Suppressor macrophage treated with lipopolysaccharide for 1 hour (primary cell): ENCODE measurements around the gene LRRC70.
A peak's percentile ranks its signal among the peaks of the same experiment; 100 is the strongest.

Experiments
- DNase-seq, 3 donors: peaks; one replicate each; pipeline ENCODE4 v3.0.0-alpha.2; 2020 to 2022

The LRRC70 gene

GRCh38 chr5:62575489-62575888 is 3.1 kb upstream of the LRRC70 start:
- no peak for DNase-seq

DNA sequence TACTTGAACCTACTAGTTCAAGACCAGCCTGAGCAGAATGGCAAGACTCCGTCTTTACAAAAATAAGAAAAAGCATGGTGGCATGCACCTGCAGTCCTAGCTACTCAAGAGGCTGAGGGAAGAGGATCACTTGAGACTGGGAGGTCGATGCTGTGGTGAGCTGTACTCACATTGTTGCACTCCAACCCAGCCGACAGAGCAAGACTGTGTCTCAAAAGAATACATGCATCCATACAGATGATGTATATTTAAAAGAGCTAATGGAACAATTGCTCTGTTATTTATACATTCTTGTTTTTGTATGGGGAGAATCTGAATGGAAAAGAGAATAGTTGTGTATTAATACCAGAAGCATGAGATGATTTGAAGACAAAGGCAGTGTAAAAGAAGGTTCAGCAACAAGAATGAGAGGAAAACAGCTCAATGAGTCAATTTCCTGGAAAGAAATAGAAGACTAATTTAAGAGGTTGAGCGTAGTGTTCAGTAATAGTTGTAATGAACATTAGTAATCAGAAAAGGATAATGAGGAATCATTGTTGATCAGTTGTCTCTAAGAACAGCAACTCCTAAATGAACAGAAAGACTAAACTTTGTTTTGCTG is 1.9 kb upstream of the LRRC70 start:
- DNase-seq, result no peak

GRCh38 chr5:62577488-62577887 is 1.1 kb upstream of the LRRC70 start:
- DNase-seq, result no peak

DNA sequence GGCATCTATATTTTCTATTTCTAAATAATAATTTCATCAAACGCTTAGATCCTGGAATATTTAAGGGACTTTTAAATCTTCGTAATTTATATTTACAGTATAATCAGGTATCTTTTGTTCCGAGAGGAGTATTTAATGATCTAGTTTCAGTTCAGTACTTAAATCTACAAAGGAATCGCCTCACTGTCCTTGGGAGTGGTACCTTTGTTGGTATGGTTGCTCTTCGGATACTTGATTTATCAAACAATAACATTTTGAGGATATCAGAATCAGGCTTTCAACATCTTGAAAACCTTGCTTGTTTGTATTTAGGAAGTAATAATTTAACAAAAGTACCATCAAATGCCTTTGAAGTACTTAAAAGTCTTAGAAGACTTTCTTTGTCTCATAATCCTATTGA is 1.1 kb downstream of the LRRC70 start:
- DNase-seq, result no peak

DNA sequence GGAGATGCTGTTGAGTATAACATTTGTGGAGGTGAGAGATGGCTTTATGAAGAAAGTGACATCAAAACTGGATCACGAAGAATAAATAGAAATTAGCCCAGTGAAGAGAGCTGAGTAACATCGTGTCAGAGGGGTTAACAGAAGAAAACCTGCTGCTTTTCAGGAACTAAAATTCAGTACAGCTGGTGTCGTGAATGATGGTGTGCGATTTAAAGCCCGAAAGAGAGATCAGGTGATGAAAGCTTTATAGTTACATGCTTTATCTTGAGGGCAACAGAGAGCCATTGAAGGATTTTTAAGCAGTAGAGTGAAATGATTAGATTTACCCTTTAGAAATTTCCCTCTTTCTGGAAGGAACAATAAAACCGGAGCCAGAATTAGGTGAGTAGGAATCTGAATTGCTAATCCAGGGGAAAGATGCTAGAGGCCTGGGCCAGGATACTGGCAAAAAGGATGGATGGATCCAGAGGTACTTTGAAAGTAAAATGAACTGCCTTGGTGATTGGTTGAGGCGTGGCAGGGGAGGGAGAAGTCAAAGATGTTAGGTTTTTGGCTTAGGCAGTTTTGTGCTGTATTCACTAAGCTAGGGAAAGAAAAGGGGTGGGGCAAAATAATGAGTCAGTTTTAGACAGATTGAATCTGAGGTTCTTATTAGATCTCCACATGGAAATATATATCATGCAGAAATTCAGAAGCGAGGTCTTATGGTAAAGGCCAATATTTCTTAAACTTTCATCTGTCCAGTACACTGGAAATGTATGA is 3.4 kb downstream of the LRRC70 start:
- no peak for DNase-seq

DNA sequence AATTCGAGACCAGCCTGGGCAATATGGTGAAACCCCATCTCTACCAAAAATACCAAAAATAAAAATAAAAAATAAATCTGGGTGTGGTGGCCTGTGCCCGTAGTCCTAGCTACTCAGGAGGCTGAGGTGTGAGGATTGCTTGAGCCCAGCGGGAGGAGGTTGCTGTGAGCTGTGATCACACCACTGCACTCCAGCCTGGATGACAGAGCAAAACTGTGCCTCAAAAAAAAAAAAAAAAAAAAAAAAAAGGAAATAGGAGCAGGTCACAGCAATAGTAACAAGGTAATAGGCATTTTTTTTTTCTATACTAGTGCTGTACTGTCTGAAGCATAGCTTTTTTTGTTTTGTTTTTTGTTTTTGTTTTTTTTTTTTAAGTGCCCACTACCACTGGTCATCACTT is 5.8 kb downstream of the LRRC70 start:
- no peak for DNase-seq

- DNase-seq, result no peak
Measured at GRCh38 chr5:62585306-62585705, 6.7 kb downstream of the LRRC70 start.

DNA sequence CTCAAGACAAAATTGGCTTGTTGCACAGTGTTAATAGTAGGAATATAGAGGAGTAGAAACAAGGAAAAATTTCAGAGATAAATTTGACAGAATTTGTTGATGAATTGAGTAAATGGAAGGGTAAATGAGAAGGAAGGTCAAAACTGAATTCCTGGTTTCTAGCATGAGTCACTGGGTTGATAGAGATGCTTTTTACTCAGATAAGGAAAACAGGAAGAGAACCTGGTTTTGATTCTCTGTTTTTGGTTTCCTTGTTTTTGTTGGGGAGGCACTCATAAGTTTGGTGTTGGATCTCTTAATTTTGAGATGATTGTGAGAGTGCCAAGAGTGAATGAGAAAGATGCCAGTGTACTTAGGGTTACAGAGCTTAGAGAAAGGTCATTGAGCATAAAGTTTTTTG is 7.1 kb downstream of the LRRC70 start:
- DNase-seq, result no peak

DNA sequence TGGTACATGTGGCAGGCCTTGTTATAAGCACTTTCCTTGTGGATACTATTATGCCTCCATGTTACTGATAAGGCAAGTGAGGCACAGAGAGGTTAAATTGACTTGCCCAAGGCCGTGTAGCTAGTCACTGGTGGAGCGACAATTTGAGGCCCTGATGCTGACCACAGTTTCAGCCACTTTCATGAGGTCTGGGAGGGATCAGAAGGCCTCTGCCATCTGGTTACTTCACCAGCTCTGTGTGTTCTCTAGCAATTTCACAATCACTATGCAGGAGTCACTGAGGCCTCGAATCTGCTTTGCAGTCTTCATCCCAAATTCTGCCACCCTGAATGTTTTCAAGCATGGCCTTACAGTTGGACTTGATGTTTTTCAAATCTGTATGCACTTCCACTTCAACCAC is 9.1 kb downstream of the LRRC70 start:
- DNase-seq, result no peak

- no peak for DNase-seq
Measured at GRCh38 chr5:62588668-62589067, 10.0 kb downstream of the LRRC70 start.

- no peak for DNase-seq
Measured at GRCh38 chr5:62589504-62589903, 10.9 kb downstream of the LRRC70 start.

DNA sequence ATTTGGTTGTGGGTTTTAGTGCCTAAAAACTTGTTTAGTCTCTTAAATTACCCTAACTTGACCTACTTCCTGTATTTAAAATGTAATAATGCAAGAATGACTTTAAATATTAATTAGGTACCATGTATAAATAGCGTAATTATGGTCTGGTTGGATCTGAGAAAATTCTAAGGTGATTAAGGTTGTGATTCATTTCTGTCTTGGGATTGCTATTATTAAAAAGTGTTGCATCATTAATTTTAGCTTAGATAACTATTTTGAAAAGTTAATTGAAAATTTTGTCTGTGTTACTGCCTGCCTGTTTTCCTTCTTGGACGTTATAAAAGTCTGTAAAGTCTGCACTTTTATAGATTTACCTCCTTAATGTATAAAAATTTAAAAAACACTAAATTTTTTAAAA is 11.8 kb downstream of the LRRC70 start:
- no peak for DNase-seq

DNA sequence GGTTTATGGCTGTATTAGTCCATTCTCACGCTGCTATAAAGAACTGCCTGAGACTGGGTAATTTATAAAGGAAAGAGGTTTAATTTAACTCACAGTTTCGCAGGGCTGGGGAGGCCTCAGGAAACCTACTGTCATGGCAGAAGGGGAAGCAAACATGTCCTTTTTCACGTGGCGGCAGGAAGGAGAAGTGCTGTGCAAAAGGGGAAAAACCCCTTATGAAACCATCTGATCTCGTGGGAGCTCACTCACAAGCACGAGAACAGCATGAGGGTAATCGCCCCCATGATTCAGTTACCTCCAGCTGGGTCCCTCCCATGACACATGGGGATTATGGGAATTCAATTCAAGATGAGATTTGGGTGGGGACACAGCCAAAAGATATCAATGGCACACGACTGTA is 13.9 kb downstream of the LRRC70 start:
- DNase-seq, result peak; percentile 59 to 71 (median 69)

- DNase-seq, result no peak
Measured at GRCh38 chr5:62593331-62593730, 14.7 kb downstream of the LRRC70 start.

- no peak for DNase-seq
Measured at GRCh38 chr5:62594364-62594984, 15.9 kb downstream of the LRRC70 start.

DNA sequence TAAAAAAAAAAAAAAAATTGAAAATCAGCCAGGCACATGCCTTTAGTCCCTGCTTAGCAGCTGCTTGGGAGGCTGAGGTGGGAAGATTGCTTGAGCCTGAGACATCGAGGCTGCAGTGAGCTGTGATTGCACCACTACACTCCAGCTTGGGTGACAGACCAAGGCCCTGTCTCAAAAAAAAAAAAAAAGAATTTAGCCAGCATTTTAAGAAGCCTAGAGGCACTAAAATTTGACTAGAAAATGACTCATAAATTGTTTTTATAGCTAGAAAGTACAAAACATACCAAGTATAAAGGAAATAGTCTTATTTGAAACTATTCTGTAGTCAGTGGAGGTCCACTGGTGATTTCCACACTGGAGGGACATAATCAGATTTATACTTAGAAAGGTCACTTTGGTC is 17.5 kb downstream of the LRRC70 start:
- DNase-seq, result no peak

GRCh38 chr5:62596691-62597090 is 18.1 kb downstream of the LRRC70 start:
- no peak for DNase-seq

- no peak for DNase-seq
Measured at GRCh38 chr5:62597314-62597713, 18.7 kb downstream of the LRRC70 start.

DNA sequence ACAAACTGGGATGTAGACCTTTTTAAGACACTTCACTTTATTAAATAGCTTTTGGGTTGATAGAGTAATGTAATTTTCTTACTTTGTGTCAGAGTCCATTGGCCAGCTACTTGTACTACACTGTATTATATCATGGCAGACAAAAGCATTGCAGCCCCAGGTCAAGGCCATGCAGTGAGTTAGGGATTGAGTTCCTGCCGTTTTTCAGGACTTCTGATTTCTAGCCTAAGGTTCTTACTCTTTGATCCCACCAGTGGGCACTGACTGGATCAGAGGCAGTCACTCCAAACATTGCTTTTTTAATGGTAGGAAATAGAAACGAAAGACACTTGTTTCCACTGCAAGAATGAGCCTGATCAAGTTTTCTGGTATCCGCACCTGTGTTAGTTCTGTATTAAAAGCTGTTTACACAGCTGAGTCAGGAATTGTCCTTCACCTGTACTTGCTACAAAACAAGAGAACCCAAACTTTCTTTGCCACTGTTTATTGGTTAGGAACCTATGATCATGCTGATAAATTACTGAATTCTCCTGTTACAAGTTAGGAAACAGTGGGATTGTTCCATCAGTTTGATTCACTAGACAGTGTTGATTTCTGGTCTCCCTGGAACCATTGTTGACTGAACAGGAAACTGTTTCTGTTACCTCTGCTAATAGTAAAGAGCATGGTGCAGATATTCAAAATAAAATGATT is 22.1 kb downstream of the LRRC70 start:
- DNase-seq, result no peak

DNA sequence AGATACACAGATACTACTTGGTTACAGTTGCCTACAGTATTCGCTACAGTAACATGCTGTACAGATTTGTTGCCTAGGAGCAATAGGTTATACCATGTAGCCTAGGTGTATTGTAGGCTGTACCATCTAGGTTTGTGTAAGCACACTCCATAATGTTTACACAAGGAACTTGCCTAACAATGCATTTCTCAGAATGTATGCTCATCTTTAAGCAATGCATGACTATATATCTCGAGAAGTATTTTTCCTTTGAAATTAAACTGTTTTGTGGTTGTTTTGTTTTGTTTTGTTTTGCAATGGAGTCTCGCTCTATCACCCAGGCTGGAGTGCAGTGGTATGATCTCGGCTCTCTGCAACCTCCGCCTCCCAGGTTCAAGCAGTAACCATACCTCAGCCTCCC is 25.3 kb downstream of the LRRC70 start:
- DNase-seq, result no peak

DNA sequence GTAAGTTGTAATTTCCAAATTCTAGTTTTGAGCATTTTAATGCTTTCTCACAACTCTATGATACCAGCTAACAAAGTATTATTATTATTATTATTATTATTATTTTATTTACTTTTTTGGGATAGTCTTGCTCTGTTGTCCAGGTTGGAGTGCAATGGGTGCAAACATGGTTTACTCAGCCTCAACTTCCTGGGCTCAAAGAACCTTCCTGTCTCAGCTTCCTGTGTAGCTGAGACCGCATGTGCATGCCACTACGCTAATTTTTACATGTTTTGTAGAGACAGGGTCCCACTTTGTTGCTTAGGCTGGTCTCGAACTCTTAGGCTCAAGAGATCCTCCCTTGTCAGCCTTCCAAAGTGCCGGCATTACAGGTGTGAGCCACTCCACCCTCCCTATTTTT is 27.0 kb downstream of the LRRC70 start:
- DNase-seq, result no peak

GRCh38 chr5:62606878-62607277 is 28.3 kb downstream of the LRRC70 start:
- DNase-seq, result no peak

DNA sequence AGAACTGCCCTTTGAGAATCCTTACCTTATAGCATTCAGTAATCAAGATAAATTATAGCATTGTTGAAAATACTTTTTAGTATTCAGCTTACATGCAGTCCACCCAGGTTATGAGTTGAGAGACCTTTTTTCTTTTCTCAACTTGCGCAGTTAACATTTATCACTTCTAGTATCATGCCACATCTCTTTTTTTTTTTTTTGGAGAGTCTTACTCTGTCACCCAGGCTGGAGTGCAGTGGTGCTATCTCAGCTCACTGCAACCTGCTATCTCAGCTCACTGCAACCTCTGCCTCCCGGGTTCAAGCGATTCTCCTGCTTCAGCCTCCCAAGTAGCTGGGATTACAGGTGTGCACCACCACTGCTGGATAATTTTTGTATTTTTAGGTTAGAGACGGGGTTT is 29.0 kb downstream of the LRRC70 start:
- no peak for DNase-seq
